ENCODE results near the gene TRMT10A.
A peak's percentile ranks its signal among the peaks of the same experiment; 100 is the strongest.

The TRMT10A gene

DNA sequence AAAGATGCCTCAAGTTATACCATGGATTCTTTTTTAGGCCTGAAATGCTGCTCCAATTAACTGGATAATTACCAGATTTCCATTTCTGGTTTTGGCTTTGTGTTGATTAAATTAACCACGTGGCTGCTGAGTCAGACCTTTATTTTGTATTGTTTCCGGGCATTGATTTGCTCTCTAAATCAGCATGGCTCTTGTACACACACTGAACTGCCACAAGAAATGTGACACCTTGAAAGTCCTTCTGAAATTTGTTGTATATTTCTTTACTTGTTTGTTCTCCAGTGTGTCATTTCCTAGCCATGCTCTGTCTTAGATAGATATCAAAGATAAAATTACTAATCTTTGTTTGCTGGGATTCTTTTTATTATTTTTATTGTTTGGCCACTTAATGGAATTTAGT, 22.5 kb upstream of the TRMT10A start:
- no peak for DNase-seq (ENCODE audit: low spot score)
- no peak for TF ChIP-seq CTCF (conservative IDR thresholded peaks at IDR 0.05; ENCODE audit: low read depth)
- no peak overlapping the region for H3K27ac ChIP-seq
- ChIA-PET POLR2A (ENCODE audit: low non-redundant PET) (no interaction called here), CTCF (no interaction called here)

- POLR2A ChIA-PET (ENCODE audit: low non-redundant PET): no interaction called here
- no peak overlapping the region for H3K27ac ChIP-seq
- DNase-seq (ENCODE audit: low spot score): no peak
- TF ChIP-seq CTCF (conservative IDR thresholded peaks at IDR 0.05; ENCODE audit: low read depth): no peak
- CTCF ChIA-PET: no interaction called here
Observed at GRCh38 chr4:99585516-99585915, 21.7 kb upstream of the TRMT10A start.

- no peak for DNase-seq (ENCODE audit: low spot score)
- no peak overlapping the region for H3K27ac ChIP-seq
- no peak for TF ChIP-seq CTCF (conservative IDR thresholded peaks at IDR 0.05; ENCODE audit: low read depth)
- CTCF ChIA-PET: no interaction called here
- POLR2A ChIA-PET (ENCODE audit: low non-redundant PET): no interaction called here
Observed at GRCh38 chr4:99578714-99579113, 14.9 kb upstream of the TRMT10A start.

DNA sequence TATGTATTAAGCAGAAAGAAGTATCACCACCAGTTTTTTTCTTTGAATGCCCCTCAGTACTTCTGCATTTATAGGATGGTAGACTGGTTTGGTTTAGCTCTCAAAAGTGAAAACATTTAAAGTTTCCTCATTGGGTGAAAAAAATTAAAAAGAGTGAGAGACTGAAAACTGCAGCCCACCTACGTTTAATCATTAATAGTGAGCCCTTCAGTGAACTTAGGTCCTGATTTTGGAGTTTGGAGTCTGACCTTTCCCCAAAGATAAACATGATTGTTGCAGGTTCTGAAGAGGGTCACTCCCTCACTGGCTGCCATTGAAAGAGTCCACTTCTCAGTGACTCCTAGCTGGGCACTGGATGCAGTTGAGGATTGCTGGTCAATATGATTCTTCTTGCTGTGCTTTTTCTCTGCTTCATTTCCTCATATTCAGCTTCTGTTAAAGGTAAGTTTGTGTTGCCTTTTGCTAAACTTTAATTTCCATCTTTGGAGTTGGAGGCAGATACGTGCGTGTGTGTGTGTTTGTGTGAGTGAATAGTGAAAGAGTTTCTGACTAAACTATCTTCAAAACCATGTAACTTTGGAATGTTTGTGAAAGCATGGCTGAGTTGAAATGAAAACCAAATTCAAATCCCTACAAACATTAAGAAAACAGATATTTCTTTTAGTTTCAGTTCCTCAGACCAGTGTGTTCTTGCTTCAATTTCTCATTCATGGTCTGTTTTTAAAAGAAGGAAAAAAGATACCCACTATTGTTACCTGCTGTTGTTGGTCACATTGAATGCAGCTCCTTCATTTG, 10.9 kb upstream of the TRMT10A start, which contains the start of gene MTTP:
Gene MTTP, plus strand, starts transcription at position 295 of the 795 bp plus-strand sequence. Its CDS starts 86 bp downstream, at position 381.
- no peak for DNase-seq (ENCODE audit: low spot score)
- POLR2A ChIA-PET (ENCODE audit: low non-redundant PET): no interaction called here
- CTCF ChIA-PET: interaction anchor here (0.6 kb wide), 1 partner anchor 72 kb away, joined by 3 read pairs; no protein-coding TSS in a partner anchor
- no peak for TF ChIP-seq CTCF (conservative IDR thresholded peaks at IDR 0.05; ENCODE audit: low read depth)
- H3K27ac ChIP-seq: no peak within 1 kb of the TSS

DNA sequence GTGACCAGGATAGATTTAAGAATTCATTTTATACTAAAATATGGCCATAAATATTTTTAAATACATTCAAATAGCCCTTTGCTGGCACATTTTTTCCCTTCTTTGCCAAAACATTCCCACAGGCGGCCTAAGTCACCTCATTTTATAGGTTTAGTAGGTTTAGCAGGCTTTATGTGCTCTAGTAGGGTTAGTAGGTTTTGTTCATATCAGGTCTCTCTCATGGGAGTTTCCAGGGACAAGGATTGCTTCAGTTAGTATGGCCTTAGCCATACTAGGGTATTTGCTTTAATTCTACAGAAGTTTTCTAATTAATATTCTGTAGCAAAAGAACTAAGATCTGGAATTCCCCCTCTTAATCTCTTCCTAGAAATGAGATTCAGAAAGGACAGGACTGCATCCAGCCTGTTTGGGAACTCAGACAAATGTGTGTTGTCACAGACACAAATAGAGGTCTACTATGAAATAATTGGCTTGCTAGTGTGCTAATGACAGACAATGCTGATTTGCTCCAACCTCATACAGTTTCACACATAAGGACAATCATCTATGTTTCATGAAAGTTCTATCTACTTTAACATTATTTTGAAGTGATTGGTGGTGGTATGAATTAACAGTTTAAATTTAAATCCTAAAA, 10.0 kb upstream of the TRMT10A start:
- H3K27ac ChIP-seq: no peak overlapping the region
- TF ChIP-seq CTCF (conservative IDR thresholded peaks at IDR 0.05; ENCODE audit: low read depth): no peak
- no peak for DNase-seq (ENCODE audit: low spot score)
- ChIA-PET POLR2A (ENCODE audit: low non-redundant PET) (no interaction called here), CTCF (no interaction called here)

- ChIA-PET CTCF (interaction anchor here (0.5 to 0.6 kb wide), 4 partner anchors 11 to 234 kb away, joined by 3 to 5 read pairs (median 4); no protein-coding TSS in a partner anchor), POLR2A (ENCODE audit: low non-redundant PET) (no interaction called here)
- H3K27ac ChIP-seq: no peak overlapping the region
- peak; percentile 3 for DNase-seq (ENCODE audit: low spot score)
- no peak for TF ChIP-seq CTCF (conservative IDR thresholded peaks at IDR 0.05; ENCODE audit: low read depth)
Observed at GRCh38 chr4:99572527-99573240, 8.8 kb upstream of the TRMT10A start.

Data from RWPE1 (cell line).